Measurements from ENCODE around the gene RABGGTA. TPM values are rescaled to one million over a fixed set of nuclear protein-coding genes. Genes with fewer than 3 reads are reported as not detected.
A peak's percentile ranks its signal among the peaks of the same experiment; 100 is the strongest.

Gene RABGGTA
- total and polyA plus RNA-seq, 2 experiments from 2014 or later = 29.3 to 34.9 TPM

- no peak overlapping the region; the same call in 1 of the 2 replicates for H2AFZ ChIP-seq
- no peaks in the 10 kb centered on the region for H3K79me2 ChIP-seq (ENCODE audit: insufficient read depth)
- in situ Hi-C loops (cut with MboI) = no loop called here
- no peaks in the 10 kb centered on the region for H3K9me3 ChIP-seq (ENCODE audit: low read depth)
- H3K36me3 ChIP-seq (ENCODE audit: low read depth) = no peaks in the 10 kb centered on the region
- peaks cover 14% of the 10 kb centered on the region for H3F3A ChIP-seq (ENCODE audit: insufficient read depth)
- H3K27me3 ChIP-seq (replicated peaks; ENCODE audit: insufficient read depth) = no peaks in the 10 kb centered on the region; the same call in 1 of the 2 replicates
- no peaks in the 10 kb centered on the region for H4K20me1 ChIP-seq (ENCODE audit: insufficient read depth)
- H3K4me1 ChIP-seq (ENCODE audit: insufficient read depth) = peaks cover 20% of the 10 kb centered on the region
- no peak overlapping the region for H3K27ac ChIP-seq
- peak; percentile 36 for DNase-seq
- H3K9me2 ChIP-seq (ENCODE audit: insufficient read depth) = no peaks in the 10 kb centered on the region
- H3K4me2 ChIP-seq (ENCODE audit: unreplicated experiment) = no peak overlapping the region
- no peak overlapping the region for H3K4me3 ChIP-seq
- 36 to 44% methylated on average over 63 to 69 of the region's 70 CpGs for WGBS, 2 experiments (ENCODE audit: low coverage in 1 of 2, low lambda C conversion rate in 2 of 2, missing lambda C conversion rate in 2 of 2)
- H3K9ac ChIP-seq = no peak overlapping the region
- TF ChIP-seq EZH2phosphoT487 (IDR thresholded peaks at IDR 0.05; ENCODE audit: insufficient read depth, low read depth) = no peak
- TF ChIP-seq EZH2 (IDR thresholded peaks at IDR 0.05; ENCODE audit: insufficient read depth, poor library complexity, severe bottlenecking) = no peak
Observed at GRCh38 chr14:24315807-24316596, 44.6 kb upstream of the RABGGTA start.

GRCh38 chr14:24315243-24315806 lies 43.9 kb upstream of the RABGGTA start:
- H3K79me2 ChIP-seq (ENCODE audit: insufficient read depth) = no peaks in the 10 kb centered on the region
- in situ Hi-C loops (cut with MboI) = no loop called here
- no peak for TF ChIP-seq EZH2phosphoT487 (IDR thresholded peaks at IDR 0.05; ENCODE audit: insufficient read depth, low read depth)
- no peak for TF ChIP-seq EZH2 (IDR thresholded peaks at IDR 0.05; ENCODE audit: insufficient read depth, poor library complexity, severe bottlenecking)
- no peaks in the 10 kb centered on the region for H4K20me1 ChIP-seq (ENCODE audit: insufficient read depth)
- H3K4me3 ChIP-seq = no peak overlapping the region
- H3K36me3 ChIP-seq (ENCODE audit: low read depth) = no peaks in the 10 kb centered on the region
- H3K4me2 ChIP-seq (ENCODE audit: unreplicated experiment) = no peak overlapping the region
- H3K27ac ChIP-seq = no peak overlapping the region
- H3K9ac ChIP-seq = no peak overlapping the region
- H3K9me3 ChIP-seq (ENCODE audit: low read depth) = no peaks in the 10 kb centered on the region
- no peak for DNase-seq
- H3K9me2 ChIP-seq (ENCODE audit: insufficient read depth) = no peaks in the 10 kb centered on the region
- H2AFZ ChIP-seq = no peak overlapping the region
- no peaks in the 10 kb centered on the region; the same call in 1 of the 2 replicates for H3K27me3 ChIP-seq (replicated peaks; ENCODE audit: insufficient read depth)
- peaks cover 14% of the 10 kb centered on the region for H3F3A ChIP-seq (ENCODE audit: insufficient read depth)
- 93 to 94% methylated on average over 10 of the region's 10 CpGs for WGBS, 2 experiments (ENCODE audit: low coverage in 1 of 2, low lambda C conversion rate in 2 of 2, missing lambda C conversion rate in 2 of 2)
- H3K4me1 ChIP-seq (ENCODE audit: insufficient read depth) = peaks cover 24% of the 10 kb centered on the region

GRCh38 chr14:24314377-24315193 lies 43.2 kb upstream of the RABGGTA start:
- Histone ChIP-seq H3K36me3 (ENCODE audit: low read depth) (no peaks in the 10 kb centered on the region), H3K4me1 (ENCODE audit: insufficient read depth) (peaks cover 28% of the 10 kb centered on the region), H3K79me2 (ENCODE audit: insufficient read depth) (no peaks in the 10 kb centered on the region), H3K27ac (no peak overlapping the region), H3K9ac (no peak overlapping the region), H2AFZ (no peak overlapping the region), H3K9me2 (ENCODE audit: insufficient read depth) (no peaks in the 10 kb centered on the region), H4K20me1 (ENCODE audit: insufficient read depth) (no peaks in the 10 kb centered on the region), H3K27me3 (replicated peaks; ENCODE audit: insufficient read depth) (no peaks in the 10 kb centered on the region), H3K4me3 (no peak overlapping the region), H3K9me3 (ENCODE audit: low read depth) (no peaks in the 10 kb centered on the region), H3F3A (ENCODE audit: insufficient read depth) (peaks cover 14% of the 10 kb centered on the region), H3K4me2 (ENCODE audit: unreplicated experiment) (no peak overlapping the region)
- no peak for DNase-seq
- in situ Hi-C loops (cut with MboI) = no loop called here
- no peak for TF ChIP-seq EZH2 (IDR thresholded peaks at IDR 0.05; ENCODE audit: insufficient read depth, poor library complexity, severe bottlenecking)
- TF ChIP-seq EZH2phosphoT487 (IDR thresholded peaks at IDR 0.05; ENCODE audit: insufficient read depth, low read depth) = no peak
- WGBS, 2 experiments (ENCODE audit: low coverage in 1 of 2, low lambda C conversion rate in 2 of 2, missing lambda C conversion rate in 2 of 2) = 83 to 93% methylated on average over 5 of the region's 5 CpGs

GRCh38 chr14:24313913-24314312 lies 42.5 kb upstream of the RABGGTA start:
- peaks cover 28% of the 10 kb centered on the region for H3K4me1 ChIP-seq (ENCODE audit: insufficient read depth)
- no peaks in the 10 kb centered on the region for H3K27me3 ChIP-seq (replicated peaks; ENCODE audit: insufficient read depth)
- no peak overlapping the region for H3K27ac ChIP-seq
- TF ChIP-seq EZH2phosphoT487 (IDR thresholded peaks at IDR 0.05; ENCODE audit: insufficient read depth, low read depth) (no peak), EZH2 (IDR thresholded peaks at IDR 0.05; ENCODE audit: insufficient read depth, poor library complexity, severe bottlenecking) (no peak)
- no peaks in the 10 kb centered on the region for H4K20me1 ChIP-seq (ENCODE audit: insufficient read depth)
- H3F3A ChIP-seq (ENCODE audit: insufficient read depth) = peaks cover 20% of the 10 kb centered on the region
- in situ Hi-C loops (cut with MboI) = no loop called here
- H3K36me3 ChIP-seq (ENCODE audit: low read depth) = no peaks in the 10 kb centered on the region
- no peaks in the 10 kb centered on the region for H3K79me2 ChIP-seq (ENCODE audit: insufficient read depth)
- no peaks in the 10 kb centered on the region for H3K9me2 ChIP-seq (ENCODE audit: insufficient read depth)
- H3K9ac ChIP-seq = no peak overlapping the region
- no peak overlapping the region for H3K4me3 ChIP-seq
- 83 to 92% methylated on average over 2 of the region's 2 CpGs for WGBS, 2 experiments (ENCODE audit: low coverage in 1 of 2, low lambda C conversion rate in 2 of 2, missing lambda C conversion rate in 2 of 2)
- H2AFZ ChIP-seq = no peak overlapping the region
- H3K4me2 ChIP-seq (ENCODE audit: unreplicated experiment) = no peak overlapping the region
- no peaks in the 10 kb centered on the region for H3K9me3 ChIP-seq (ENCODE audit: low read depth)
- no peak for DNase-seq

All from GM23248 (cell line).